Measurements from ENCODE around the gene CPNE1.

GRCh38 chr20:35669681-35670080 is 5.0 kb upstream of the CPNE1 start:
- no peak for TF ChIP-seq CTCF (IDR thresholded peaks at IDR 0.05)
- no peak for TF ChIP-seq POLR2AphosphoS5 (IDR thresholded peaks at IDR 0.05)
